HG02588 (cell line): ENCODE data around the gene STMN3.

Experiments
- ATAC-seq: cut with Tn5 transposase; IDR thresholded peaks from one replicate; pipeline ENCODE4 v1.9.1; 2021; ENCODE audit warnings: mild to moderate bottlenecking, moderate library complexity; ENCODE audit not compliant: unreplicated experiment

The STMN3 gene

GRCh38 chr20:63692436-63693082, 39.3 kb upstream of the STMN3 start:
- ATAC-seq = no peak

GRCh38 chr20:63691711-63692435, 38.6 kb upstream of the STMN3 start:
- ATAC-seq = no peak

DNA sequence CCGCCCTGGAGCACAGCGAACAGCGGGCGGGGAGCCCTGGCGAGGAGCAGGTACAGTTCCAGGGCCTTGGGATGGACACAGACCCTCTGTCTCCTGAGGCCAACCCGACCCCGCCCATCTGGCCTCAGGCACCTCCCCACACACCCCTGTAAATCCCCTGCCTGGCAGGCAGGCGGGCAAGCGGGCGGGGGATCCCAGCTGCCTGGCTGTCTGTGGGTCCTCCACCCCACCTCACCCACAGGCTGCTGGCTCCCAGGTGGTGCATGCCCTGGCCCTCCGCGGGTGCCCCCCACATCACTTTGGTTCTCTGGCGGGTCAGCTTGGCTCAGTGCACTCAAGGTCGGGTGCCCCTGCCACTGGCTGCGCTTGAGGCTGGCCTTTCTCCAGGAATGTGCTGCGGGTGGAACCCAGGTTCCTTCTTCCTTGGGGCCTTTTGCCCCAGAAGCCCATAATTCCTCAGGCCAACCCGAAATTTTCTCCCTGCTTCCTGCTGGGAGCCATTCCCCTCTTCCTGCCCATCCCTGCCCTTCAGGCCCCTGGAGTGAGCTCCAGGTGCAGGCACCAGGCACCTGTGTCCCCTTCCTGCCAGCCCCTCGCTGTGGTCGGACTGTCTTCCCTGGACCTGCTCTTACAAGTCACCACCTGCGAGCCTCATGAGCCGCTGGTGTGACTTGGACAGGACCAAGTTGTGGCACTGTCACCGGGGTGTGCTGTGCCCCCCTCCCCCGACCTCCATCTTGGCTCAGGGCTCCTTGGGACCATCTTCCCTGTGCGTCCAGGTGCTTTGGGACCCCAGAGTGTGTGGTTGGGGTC, 37.9 kb upstream of the STMN3 start:
- no peak for ATAC-seq

DNA sequence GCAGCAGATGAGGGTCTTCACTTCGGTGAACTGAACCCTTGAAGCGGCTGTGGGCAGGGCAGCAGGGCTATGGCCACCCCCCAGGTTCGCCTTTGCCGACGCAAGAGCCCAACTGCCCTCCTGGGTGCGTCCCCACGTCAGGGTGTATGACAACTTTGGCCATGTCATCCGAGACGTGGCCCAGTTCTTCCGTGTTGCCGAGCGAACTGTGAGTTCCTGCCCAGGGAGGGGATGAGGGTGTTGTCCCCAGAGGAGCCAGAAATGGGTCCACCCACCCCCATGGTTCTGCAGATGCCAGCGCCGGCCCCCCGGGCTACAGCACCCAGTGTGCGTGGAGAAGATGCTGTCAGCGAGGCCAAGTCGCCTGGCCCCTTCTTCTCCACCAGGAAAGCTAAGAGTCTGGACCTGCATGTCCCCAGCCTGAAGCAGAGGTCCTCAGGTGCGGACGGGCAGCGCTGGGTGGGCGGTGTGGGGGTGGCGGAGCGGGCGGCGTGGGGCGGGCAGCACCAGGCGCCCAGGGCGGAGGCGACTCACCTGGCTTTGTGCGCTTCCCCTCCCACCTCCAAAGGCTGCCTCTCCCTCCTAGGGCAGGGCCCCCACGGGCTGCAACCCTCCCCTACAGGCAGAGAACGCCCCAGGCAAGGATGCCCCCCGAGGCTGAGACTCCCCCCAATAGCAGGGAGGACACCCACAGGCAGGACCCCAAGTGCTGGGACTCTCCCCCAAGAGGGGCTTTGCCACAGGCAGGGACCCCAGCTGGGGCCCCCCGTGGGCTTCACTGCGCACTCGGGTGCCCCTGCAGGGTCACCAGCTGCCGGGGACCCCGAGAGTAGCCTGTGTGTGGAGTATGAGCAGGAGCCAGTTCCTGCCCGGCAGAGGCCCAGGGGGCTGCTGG, 37.0 kb upstream of the STMN3 start:
- ATAC-seq = no peak

DNA sequence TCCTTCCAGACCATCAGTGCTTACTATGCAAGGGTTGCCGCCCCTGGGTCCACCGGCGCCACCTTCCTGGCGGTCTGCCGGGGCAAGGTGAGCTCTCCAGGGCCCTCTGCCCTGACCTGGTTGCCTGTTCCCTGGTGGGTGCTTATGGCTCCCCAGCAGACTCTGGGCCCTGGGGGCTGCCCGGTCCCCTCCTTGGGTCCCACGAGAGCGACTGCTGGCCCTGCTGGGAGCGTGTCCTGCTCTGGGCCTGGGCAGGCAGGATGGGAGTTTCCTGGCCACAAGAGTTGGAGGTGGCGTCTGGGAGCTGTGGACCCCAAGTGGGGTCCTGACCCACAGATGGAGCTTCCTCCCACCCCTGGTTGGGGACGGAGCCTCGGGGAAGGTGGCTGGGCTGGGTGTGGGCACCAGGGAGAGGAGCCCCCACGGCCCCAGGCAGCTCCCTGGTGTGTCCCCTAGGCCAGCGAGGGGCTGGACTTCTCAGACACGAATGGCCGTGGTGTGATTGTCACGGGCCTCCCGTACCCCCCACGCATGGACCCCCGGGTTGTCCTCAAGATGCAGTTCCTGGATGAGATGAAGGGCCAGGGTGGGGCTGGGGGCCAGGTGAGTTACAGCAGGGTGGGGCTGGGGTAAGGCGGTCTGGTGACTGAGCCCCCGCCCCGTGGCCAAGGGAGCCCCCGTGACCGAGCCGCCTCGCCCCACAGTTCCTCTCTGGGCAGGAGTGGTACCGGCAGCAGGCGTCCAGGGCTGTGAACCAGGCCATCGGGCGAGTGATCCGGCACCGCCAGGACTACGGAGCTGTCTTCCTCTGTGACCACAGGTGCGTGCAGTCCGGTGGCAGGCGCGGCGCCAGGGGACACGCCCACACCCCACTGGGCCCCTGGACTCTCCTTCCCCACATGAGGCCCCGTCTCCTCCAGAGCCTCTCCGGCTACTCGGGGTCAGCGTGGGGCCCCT, 36.1 kb upstream of the STMN3 start:
- no peak for ATAC-seq

DNA sequence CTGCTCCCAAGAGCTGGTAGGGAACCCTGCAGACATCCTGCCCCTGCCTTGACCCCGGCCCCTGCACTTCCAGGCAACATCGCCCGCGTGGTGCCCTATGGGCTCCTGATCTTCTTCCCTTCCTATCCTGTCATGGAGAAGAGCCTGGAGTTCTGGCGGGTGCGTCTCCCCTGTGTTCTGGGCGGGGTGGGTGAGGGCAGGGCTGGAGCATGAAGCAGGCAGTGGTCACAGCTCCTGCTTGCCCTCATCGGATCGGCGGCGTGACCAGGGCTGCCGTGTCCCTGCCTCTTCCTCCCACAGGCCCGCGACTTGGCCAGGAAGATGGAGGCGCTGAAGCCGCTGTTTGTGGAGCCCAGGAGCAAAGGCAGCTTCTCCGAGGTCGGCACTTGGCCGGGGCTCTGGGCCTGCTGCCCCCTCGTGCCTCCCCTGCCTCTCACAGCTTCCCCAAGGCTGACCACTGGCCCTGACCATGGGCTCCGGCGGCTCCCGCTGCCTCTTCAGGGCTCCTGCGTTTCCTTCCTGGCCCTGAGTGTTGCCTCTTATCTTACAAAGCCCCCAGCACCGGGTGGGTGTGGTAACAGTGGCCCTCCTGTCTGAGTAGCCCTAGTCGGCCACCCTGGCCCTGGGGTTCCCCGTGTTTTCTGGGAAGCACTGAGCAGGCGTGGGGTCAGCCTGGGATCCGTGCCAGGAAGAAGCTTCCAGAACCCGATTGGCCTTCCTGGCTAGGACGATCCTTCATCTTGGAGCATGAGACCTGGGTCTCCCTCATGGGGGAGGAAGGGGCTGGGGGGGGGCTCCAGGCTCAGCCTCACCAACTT, 35.2 kb upstream of the STMN3 start:
- no peak for ATAC-seq

DNA sequence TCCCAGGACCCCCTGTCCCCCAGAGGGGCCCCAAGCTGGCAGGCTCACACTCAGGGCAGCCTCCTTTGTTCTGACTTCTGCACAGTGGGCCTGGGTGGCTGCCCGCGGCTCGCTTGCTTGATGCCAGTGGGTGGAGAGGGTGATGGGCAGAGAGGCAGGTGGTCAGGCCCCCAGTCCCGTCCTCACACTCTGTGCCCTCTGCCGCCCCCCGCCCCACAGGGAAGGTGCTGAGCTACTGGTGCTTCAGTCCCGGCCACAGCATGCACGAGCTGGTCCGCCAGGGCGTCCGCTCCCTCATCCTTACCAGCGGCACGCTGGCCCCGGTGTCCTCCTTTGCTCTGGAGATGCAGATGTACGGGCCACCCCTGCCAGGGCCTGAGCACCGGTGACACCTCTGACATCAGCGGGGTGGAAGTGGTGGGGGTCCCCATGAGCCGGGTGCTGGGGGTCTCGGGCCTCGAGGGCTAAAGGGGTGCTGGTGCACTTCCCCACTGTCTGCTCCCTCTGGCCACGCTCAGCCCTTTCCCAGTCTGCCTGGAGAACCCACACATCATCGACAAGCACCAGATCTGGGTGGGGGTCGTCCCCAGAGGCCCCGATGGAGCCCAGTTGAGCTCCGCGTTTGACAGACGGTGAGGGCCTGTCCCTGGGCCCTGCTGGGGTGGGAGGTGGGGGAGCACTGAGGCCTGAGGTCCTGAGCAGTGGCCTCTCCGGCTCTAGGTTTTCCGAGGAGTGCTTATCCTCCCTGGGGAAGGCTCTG, 34.4 kb upstream of the STMN3 start:
- no peak for ATAC-seq

DNA sequence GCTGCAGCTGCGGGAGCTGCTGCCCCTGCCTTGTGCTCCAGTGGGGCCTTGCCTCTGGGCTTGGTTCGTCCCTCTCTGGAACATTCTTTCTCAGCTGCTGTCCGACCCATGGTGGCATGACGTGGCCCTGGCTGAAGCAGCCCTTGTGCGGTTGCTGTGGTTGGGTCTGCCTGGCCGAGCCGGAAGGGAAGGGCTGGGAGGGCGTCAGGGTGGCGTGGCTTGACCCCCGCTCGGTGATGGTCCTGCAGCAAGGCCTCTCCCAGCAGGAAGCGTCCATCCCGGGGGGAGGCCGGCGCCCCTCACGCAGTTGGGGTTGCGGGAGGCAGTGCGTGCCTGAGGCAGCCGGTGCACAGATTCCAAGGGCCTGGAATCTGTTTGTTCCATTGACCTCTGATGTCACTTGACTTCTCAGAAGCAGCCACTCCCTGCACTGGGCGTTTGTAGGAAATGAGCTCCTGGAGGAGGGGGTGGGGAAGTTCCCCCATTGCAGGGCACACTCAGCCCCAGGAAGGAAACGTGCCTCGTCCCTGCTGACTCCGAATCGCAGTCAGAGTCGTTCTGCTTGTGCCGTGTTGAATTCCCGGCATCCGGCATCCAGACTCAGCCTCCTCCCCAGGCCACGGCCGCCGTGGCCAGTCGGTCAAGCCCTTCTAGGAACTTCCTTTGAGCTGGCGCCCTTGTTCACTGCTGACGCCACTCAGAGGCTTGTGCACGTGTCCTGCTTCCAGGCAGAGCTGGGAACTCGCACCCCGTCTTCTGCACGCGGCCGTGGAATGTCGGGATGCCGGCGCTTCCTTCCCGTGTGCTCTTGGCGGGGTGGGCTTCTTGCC, 33.5 kb upstream of the STMN3 start:
- no peak for ATAC-seq

GRCh38 chr20:63686094-63686491, 32.9 kb upstream of the STMN3 start:
- no peak for ATAC-seq

- ATAC-seq = no peak
Observed at GRCh38 chr20:63685269-63686026, 32.2 kb upstream of the STMN3 start.

DNA sequence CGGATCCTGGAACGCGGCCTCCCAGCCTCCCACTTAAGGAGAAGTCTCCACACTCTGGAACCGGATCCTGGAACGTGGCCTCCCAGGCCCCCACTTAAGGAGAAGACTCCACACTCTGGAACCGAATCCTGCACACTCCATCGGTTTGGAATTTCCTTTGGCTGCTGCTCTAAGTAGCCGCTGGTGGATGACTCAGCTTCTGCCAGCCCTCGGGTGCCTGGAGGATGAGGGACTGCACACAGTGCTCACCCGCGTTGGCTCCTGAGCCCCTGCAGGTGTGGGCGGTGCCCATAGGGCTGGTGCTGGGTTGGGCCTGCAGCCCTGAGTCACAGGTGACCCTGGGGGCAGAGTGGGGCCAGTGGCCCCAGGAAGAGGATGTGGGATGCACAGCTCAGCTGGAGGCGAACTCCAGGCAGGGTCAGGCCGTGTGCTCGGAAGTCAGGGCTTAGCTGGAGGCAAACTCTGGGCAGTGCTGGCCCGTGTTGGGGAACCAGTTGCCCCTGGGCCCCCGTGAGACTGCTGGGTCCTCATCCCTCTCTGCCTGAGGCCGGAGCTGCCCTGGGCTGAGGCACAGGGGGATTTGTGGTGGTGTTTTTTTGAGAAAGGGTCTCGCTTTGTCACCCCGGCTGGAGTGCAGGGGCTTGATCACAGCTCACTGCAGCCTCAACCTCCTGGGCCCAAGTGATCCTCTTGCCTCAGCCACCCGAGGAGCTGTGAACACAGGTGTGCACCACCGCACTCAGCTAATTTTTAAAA, 29.3 kb upstream of the STMN3 start:
- ATAC-seq = no peak

DNA sequence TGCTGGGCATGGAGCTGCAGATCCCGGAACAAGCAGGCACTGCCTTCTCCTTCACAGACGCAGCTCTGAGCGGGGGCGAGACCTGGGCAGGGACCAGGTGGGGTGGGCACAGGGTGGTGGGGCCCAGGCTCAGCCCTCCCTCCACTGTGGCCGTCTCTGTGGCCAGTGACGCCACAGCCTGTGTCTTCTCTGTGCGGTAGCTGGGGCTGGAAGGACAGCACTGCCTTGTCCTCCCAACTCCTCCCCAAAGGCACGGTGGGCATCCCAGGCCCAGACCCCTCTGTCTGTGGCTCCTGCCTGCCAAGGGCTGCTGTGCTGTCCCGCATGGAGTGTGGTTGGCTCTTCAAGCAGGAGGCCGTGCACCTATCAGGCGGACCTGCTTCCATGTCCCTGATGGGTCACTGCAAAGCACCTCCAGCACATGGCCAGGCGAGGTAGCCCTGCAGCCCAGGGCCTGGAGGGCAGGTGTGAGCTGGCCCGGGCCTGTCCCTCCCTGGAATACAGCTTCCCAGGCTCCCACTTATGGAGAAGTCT, 28.5 kb upstream of the STMN3 start:
- no peak for ATAC-seq

DNA sequence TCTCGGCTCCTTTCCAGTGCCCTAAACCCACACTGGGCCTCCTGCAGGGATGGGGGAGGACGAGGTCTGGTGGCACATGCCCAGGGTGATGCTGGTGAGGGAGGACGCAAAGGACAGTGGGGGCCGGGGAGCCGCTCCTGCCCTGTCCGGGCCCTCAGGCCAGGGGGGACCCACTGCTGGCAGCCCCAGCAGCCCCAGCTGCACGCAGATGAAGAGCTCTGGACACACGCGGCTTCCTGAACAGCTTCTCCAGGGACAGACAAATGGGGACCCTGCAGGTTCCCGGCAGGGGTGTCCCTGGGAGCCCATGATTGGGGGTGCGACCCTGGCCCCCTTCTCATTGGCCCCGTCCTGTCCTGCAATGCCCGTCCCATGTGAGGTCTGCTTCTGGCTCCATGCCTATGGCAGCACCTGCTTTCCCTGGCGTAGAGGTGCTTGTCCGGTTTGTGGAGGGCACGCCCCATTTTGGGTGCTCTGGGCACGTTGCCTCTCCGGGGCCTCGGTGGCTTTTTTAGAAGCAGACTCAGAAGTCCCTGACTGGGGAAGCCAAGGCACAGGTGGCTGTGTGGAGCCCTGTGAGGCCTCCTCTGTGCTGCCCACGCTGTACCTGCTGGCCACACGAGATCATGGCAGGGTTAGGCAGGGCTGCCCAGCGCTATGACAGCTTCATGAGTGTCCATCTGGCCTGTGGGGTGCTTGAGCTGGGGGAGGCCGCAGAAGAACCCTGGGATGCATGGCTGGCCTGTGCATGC, 27.8 kb upstream of the STMN3 start:
- no peak for ATAC-seq

GRCh38 chr20:63680427-63680826, 27.2 kb upstream of the STMN3 start:
- no peak for ATAC-seq

DNA sequence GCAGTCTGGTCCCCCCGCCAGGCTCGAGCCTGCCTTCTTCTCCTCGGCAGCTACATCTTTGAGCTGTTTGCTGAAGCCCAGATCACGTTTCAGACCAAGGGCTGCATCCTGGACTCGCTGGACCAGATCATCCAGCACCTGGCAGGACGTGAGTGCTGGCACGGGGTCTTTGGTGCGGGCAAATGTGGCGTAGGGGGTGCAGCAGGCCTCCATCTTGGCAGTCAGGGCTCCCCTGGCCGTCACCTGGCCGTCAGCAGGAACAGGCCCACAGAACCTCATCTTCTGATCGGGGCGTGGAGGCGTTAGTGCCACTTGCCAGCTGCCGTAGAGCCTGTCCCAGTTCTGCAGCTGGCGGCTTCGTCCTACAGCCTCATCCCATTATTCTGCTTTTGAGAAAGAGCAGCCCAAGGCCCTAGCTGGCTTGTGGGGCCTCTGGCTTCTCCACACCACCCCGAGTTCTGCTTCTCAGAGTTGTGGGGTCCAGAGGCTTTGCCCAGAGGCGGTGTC, 26.6 kb upstream of the STMN3 start:
- ATAC-seq = no peak
